Kidney epithelial cell (primary cell): ENCODE data around the gene TMCC3. TPM values are rescaled to one million over a fixed set of nuclear protein-coding genes. Genes with fewer than 3 reads are reported as not detected.

Experiments used
- DNase-seq: peaks from one replicate; pipeline ENCODE4 v3.0.0-alpha.2; 2010; ENCODE audit warnings: low read depth
- H3K27me3 ChIP-seq: 2 replicates; pipeline ENCODE4 v1.6.0; 2011; ENCODE audit warnings: low read length; ENCODE audit not compliant: control insufficient read depth, insufficient read depth
- H3K36me3 ChIP-seq: 2 replicates; pipeline ENCODE4 v1.5.1; 2011; ENCODE audit warnings: low read length; ENCODE audit not compliant: control insufficient read depth, insufficient read depth
- H3K4me3 ChIP-seq: 2 replicates; pipeline ENCODE4 v1.5.1; 2011; ENCODE audit warnings: low read depth, mild to moderate bottlenecking, control low read depth, low read length
- CTCF ChIP-seq: IDR thresholded peaks from 2 replicates; pipeline ENCODE4 v1.5.1; 2011; ENCODE audit warnings: mild to moderate bottlenecking, moderate library complexity, low read length, control low read depth, inconsistent platforms; ENCODE audit not compliant: insufficient read depth, poor library complexity, severe bottlenecking
- total RNA-seq: library from RNA; depleted of rRNA; stranded (reverse); fragments of >200 nt; gene quantifications from 2 replicates; pipeline ENCODE4 v1.2.3, GENCODE V29; 2015

The TMCC3 gene
- total RNA-seq, 1 donor from 2014 or later = 22.8 TPM

GRCh38 chr12:94648578-94648977 lies 1.8 kb downstream of the TMCC3 start:
- Histone ChIP-seq H3K36me3 (no peaks in the 10 kb centered on the region), H3K27me3 (no peaks in the 10 kb centered on the region), H3K4me3 (peak overlapping the region; percentile 65)
- DNase-seq = no peak
- TF ChIP-seq CTCF = no peak

- TF ChIP-seq CTCF = no peak
- peak overlapping the region; percentile 15 for H3K4me3 ChIP-seq
- peak; percentile 95 for DNase-seq
- H3K36me3 ChIP-seq = no peaks in the 10 kb centered on the region
- H3K27me3 ChIP-seq = no peaks in the 10 kb centered on the region
Observed at GRCh38 chr12:94644141-94644979, 6.0 kb downstream of the TMCC3 start.

GRCh38 chr12:94643606-94644005 lies 6.8 kb downstream of the TMCC3 start:
- Histone ChIP-seq H3K36me3 (no peaks in the 10 kb centered on the region), H3K27me3 (no peaks in the 10 kb centered on the region), H3K4me3 (no peak overlapping the region)
- no peak for TF ChIP-seq CTCF
- no peak for DNase-seq

GRCh38 chr12:94641283-94641682 lies 9.1 kb downstream of the TMCC3 start:
- peak; percentile 33 for TF ChIP-seq CTCF
- Histone ChIP-seq H3K36me3 (no peaks in the 10 kb centered on the region), H3K27me3 (no peaks in the 10 kb centered on the region), H3K4me3 (no peak overlapping the region)
- peak; percentile 78 for DNase-seq

- Histone ChIP-seq H3K4me3 (no peak overlapping the region), H3K36me3 (no peaks in the 10 kb centered on the region), H3K27me3 (no peaks in the 10 kb centered on the region)
- no peak for TF ChIP-seq CTCF
- peak; percentile 95 for DNase-seq
Observed at GRCh38 chr12:94640134-94640928, 10.0 kb downstream of the TMCC3 start.
